Eye (tissue), 1 donor: ENCODE measurements around the gene CENPP.
"Not testable (repeated sequence)": the region's sequence is repeated elsewhere in the genome, so short reads cannot be mapped to it uniquely, and the experiment has no call there.

Experiments
- DNase-seq: peaks from one replicate; pipeline ENCODE4 v3.0.0-alpha.2; 2015

Gene CENPP

GRCh38 chr9:92619601-92620300, 294.0 kb downstream of the CENPP start:
- no peak for DNase-seq

- DNase-seq, result no peak
These were observed 295.1 kb downstream of the CENPP start for GRCh38 chr9:92620845-92621244.

GRCh38 chr9:92623936-92624335, 298.2 kb downstream of the CENPP start:
- DNase-seq, result not testable (repeated sequence)

- no peak for DNase-seq
These were observed 300.7 kb downstream of the CENPP start for GRCh38 chr9:92626484-92626883.

- DNase-seq, result no peak
These were observed 301.9 kb downstream of the CENPP start for GRCh38 chr9:92627651-92628050.

- no peak for DNase-seq
These were observed 305.9 kb downstream of the CENPP start for GRCh38 chr9:92631452-92632343.

GRCh38 chr9:92632641-92633040, 306.9 kb downstream of the CENPP start:
- DNase-seq, result no peak

GRCh38 chr9:92633614-92634278, 308.0 kb downstream of the CENPP start:
- no peak for DNase-seq

- peak; percentile 89 for DNase-seq
These were observed 309.2 kb downstream of the CENPP start for GRCh38 chr9:92634712-92635605.

GRCh38 chr9:92635760-92636159, 310.0 kb downstream of the CENPP start:
- no peak for DNase-seq

- DNase-seq, result no peak
These were observed 310.9 kb downstream of the CENPP start for GRCh38 chr9:92636627-92637026.

- no peak for DNase-seq
These were observed 311.6 kb downstream of the CENPP start for GRCh38 chr9:92637326-92637725.

GRCh38 chr9:92637886-92638620, 312.3 kb downstream of the CENPP start:
- no peak for DNase-seq

GRCh38 chr9:92638621-92639101, 312.9 kb downstream of the CENPP start:
- no peak for DNase-seq

- no peak for DNase-seq
These were observed 313.4 kb downstream of the CENPP start for GRCh38 chr9:92639124-92639523.

- DNase-seq, result no peak
These were observed 314.1 kb downstream of the CENPP start for GRCh38 chr9:92639791-92640271.

GRCh38 chr9:92640398-92641091, 314.8 kb downstream of the CENPP start:
- no peak for DNase-seq

- DNase-seq, result no peak
These were observed 315.5 kb downstream of the CENPP start for GRCh38 chr9:92641092-92641809.

GRCh38 chr9:92642041-92642451, 316.3 kb downstream of the CENPP start:
- DNase-seq, result no peak

GRCh38 chr9:92642564-92642963, 316.8 kb downstream of the CENPP start:
- DNase-seq, result no peak
